Ammon's horn (tissue), 1 donor: ENCODE results near the gene USH2A.

Experiments
- DNase-seq: peaks from one replicate; pipeline ENCODE4 v3.0.0-alpha.2; 2016; ENCODE audit warnings: low spot score

The USH2A gene

GRCh38 chr1:216140730-216141524 is 282.3 kb downstream of the USH2A start:
- DNase-seq, result no peak

- DNase-seq, result no peak
These were observed 299.0 kb downstream of the USH2A start for GRCh38 chr1:216124192-216124781.

GRCh38 chr1:216123446-216124191 is 299.6 kb downstream of the USH2A start:
- DNase-seq, result no peak

GRCh38 chr1:216119600-216119999 is 303.6 kb downstream of the USH2A start:
- DNase-seq, result no peak

- no peak for DNase-seq
These were observed 309.1 kb downstream of the USH2A start for GRCh38 chr1:216114180-216114579.

- no peak for DNase-seq
These were observed 310.1 kb downstream of the USH2A start for GRCh38 chr1:216113181-216113580.

- no peak for DNase-seq
These were observed 311.4 kb downstream of the USH2A start for GRCh38 chr1:216111842-216112241.

GRCh38 chr1:216095400-216095799 is 327.8 kb downstream of the USH2A start:
- no peak for DNase-seq

GRCh38 chr1:216090556-216090955 is 332.7 kb downstream of the USH2A start:
- no peak for DNase-seq

- no peak for DNase-seq
These were observed 336.6 kb downstream of the USH2A start for GRCh38 chr1:216086678-216087077.

- DNase-seq, result no peak
These were observed 341.8 kb downstream of the USH2A start for GRCh38 chr1:216081445-216081844.

- no peak for DNase-seq
These were observed 346.5 kb downstream of the USH2A start for GRCh38 chr1:216076751-216077150.

- no peak for DNase-seq
These were observed 347.9 kb downstream of the USH2A start for GRCh38 chr1:216075339-216075738.

- no peak for DNase-seq
These were observed 349.3 kb downstream of the USH2A start for GRCh38 chr1:216073793-216074595.

GRCh38 chr1:216071262-216071661 is 352.0 kb downstream of the USH2A start:
- DNase-seq, result no peak

- DNase-seq, result no peak
These were observed 358.6 kb downstream of the USH2A start for GRCh38 chr1:216064643-216065042.

- no peak for DNase-seq
These were observed 365.3 kb downstream of the USH2A start for GRCh38 chr1:216057947-216058346.

GRCh38 chr1:216057063-216057462 is 366.2 kb downstream of the USH2A start:
- no peak for DNase-seq

GRCh38 chr1:216055004-216055403 is 368.2 kb downstream of the USH2A start:
- no peak for DNase-seq

GRCh38 chr1:216054600-216054999 is 368.6 kb downstream of the USH2A start:
- peak; percentile 4 for DNase-seq

GRCh38 chr1:216051071-216051470 is 372.2 kb downstream of the USH2A start:
- no peak for DNase-seq

GRCh38 chr1:216049741-216050430 is 373.4 kb downstream of the USH2A start:
- no peak for DNase-seq
